ENCODE measurements around the gene B4GALT2. TPM values are rescaled to one million over a fixed set of nuclear protein-coding genes. Genes with fewer than 3 reads are reported as not detected.

Gene B4GALT2
- total RNA-seq, 2 donors from 2014 or later, result 34.8 to 63.9 TPM

DNA sequence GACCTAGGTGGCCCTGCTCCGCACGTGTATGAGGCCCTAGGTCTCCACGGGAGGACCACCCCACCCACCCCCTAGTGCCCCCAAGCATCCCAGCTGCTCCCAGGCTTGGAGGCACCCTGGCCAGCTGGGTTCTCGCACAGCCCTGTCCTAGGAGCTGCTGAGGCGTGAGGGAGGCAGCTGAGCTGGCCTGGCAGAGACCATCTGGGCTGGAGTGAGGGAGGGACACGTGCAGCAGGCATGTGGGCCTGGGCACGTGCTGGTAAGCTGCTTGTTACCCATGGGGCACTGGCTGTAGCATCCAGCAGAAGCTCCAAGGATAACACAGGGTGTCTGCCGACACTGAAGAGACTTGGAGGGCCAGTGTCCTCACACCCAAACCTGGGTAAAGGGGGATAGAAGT, 42.1 kb downstream of the B4GALT2 start:
- DNase-seq (ENCODE audit: low spot score), result no peak
- 96% methylated on average over 8 of the region's 8 CpGs for whole genome bisulfite sequencing
- intact Hi-C loops (cut with DNase I), result no loop called here

DNA sequence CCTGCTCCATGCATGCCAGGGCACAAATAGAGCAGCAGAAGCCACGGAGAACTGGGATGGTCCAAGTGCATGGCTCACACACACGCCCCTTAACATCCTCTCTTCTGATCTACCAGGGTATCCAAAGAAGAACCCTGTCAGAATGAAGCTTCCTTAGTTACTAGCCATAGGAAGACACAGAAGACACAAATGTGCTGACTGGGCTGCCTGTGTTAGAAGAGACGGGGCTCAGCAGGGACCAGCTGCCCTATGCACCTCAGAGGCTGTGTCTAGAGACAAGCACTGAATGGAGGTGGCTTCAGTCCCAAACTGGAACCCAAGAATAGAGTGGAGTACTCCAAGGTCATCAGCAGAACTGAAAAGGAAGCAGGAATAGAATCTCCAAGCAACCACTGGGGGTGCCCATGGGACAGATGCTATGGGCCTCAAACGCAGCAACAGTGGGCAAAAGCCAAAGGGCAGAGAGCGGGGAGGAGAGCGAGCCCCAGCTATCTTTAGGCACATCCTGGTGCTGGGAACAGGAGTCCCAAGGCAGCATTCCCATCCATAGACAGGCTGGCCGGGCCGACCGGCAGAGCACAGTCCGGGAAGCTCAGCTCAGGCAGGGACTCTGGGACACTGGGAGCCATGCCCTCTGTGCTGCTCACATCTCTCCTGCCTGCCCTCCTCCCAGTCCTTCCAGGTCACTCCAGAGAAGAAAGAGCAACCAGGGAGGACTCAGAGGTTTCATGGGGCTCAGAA, 42.7 kb downstream of the B4GALT2 start:
- Histone ChIP-seq H3K4me1 (replicated peaks) (no peaks in the 10 kb centered on the region), H3K27ac (no peak overlapping the region), H3K36me3 (no peaks in the 10 kb centered on the region), H3K9me3 (no peaks in the 10 kb centered on the region), H3K27me3 (replicated peaks; ENCODE audit: insufficient read depth) (no peaks in the 10 kb centered on the region), H3K4me3 (no peak overlapping the region)
- intact Hi-C loops (cut with DNase I), result no loop called here
- TF ChIP-seq POLR2AphosphoS5 (IDR thresholded peaks at IDR 0.05), result no peak
- TF ChIP-seq, protein P1, sequence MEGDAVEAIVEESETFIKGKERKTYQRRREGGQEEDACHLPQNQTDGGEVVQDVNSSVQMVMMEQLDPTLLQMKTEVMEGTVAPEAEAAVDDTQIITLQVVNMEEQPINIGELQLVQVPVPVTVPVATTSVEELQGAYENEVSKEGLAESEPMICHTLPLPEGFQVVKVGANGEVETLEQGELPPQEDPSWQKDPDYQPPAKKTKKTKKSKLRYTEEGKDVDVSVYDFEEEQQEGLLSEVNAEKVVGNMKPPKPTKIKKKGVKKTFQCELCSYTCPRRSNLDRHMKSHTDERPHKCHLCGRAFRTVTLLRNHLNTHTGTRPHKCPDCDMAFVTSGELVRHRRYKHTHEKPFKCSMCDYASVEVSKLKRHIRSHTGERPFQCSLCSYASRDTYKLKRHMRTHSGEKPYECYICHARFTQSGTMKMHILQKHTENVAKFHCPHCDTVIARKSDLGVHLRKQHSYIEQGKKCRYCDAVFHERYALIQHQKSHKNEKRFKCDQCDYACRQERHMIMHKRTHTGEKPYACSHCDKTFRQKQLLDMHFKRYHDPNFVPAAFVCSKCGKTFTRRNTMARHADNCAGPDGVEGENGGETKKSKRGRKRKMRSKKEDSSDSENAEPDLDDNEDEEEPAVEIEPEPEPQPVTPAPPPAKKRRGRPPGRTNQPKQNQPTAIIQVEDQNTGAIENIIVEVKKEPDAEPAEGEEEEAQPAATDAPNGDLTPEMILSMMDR (IDR thresholded peaks at IDR 0.05), result no peak
- no peak for TF ChIP-seq POLR2A (IDR thresholded peaks at IDR 0.05)
- DNase-seq (ENCODE audit: low spot score), result no peak
- 91% methylated on average over 10 of the region's 10 CpGs for WGBS

More for the DNA sequence above, 42.1 kb downstream of the B4GALT2 start:
- Histone ChIP-seq H3K4me1 (replicated peaks) (no peaks in the 10 kb centered on the region), H3K9me3 (no peaks in the 10 kb centered on the region), H3K27ac (no peak overlapping the region), H3K27me3 (replicated peaks; ENCODE audit: insufficient read depth) (no peaks in the 10 kb centered on the region), H3K36me3 (no peaks in the 10 kb centered on the region), H3K4me3 (no peak overlapping the region)
- TF ChIP-seq POLR2A (IDR thresholded peaks at IDR 0.05), result no peak
- TF ChIP-seq, protein P1 (IDR thresholded peaks at IDR 0.05), result no peak
- no peak for TF ChIP-seq POLR2AphosphoS5 (IDR thresholded peaks at IDR 0.05)

DNA sequence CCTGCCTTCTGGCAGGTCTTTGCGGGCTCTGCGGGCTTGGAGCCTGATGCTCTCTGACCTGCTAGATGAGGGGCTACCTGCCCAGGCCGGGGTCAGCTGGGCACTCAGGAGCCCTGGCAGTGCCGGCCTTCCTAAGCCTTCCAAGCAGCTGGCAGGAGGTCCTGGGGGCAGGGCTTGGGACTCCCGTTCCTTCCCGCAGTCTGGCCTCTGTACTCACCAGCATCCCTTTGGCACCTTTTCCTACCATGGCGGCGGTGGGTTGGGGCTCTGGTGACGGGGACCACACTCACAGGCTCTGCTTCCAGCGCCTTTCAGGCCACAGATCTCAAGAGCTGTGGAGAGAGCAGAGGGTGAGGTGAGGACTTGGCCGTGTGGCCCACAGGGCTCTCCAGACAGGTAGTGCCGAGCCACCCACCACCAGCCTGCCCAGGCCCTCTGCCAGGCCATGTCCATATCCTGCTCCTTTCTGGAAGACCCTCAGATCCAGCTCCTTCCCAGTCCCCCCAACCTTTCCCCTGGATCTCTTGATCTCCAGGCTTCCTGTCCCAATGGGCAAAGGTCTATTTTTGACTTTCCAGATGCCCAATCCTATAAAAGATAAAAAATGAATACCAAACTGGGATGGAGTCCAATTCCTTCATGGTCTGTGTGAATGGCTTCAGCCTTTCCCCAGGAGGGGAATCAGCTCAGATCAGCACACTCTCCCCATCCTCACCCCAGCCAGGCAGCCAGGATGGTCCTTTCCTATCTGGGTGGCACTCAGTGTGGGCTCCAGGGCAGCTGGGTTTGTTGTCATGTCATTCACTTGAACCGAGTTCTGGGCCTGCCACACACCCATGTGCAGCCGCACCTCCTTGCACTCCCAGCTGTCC, 45.3 kb downstream of the B4GALT2 start:
- 91% methylated on average over 14 of the region's 14 CpGs for WGBS
- DNase-seq (ENCODE audit: low spot score), result no peak
- Histone ChIP-seq H3K4me3 (no peak overlapping the region), H3K36me3 (no peaks in the 10 kb centered on the region), H3K4me1 (replicated peaks) (no peaks in the 10 kb centered on the region), H3K27me3 (replicated peaks; ENCODE audit: insufficient read depth) (no peaks in the 10 kb centered on the region), H3K27ac (no peak overlapping the region), H3K9me3 (no peaks in the 10 kb centered on the region)
- TF ChIP-seq POLR2A (IDR thresholded peaks at IDR 0.05) (no peak), POLR2AphosphoS5 (IDR thresholded peaks at IDR 0.05) (no peak)
- TF ChIP-seq, protein P1 (IDR thresholded peaks at IDR 0.05), result no peak
- intact Hi-C loops (cut with DNase I), result no loop called here

DNA sequence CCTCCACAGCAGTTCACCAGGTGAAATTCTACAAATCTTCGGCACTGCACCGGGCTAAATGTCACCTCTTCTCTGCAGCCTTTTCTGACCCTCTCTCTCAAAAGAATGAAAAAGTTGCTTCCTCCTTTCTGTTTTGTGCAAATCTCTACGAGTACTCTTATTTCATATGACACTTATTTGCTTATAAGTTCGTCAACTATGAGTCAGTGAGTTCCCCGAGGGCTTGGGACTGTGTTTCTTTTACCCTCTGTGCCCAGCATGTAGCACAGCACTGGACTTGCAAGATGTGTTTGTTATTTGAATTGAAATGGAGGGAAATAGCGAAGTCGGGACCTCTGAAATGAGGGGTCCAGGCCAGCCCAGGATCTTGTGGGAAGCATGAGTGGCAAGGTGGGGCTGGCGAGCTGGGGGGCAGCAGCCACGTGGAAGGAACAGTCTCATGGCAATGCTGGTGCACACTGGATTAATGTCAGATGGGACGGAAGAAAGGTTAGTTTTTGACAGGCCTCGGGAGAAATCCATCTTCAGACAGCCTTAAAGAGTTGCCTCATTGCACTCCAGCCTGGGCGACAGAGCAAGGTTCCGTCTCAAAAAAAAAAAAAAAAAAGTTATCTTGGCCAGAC, 46.0 kb downstream of the B4GALT2 start:
- H3K27ac ChIP-seq, result no peak overlapping the region

DNA sequence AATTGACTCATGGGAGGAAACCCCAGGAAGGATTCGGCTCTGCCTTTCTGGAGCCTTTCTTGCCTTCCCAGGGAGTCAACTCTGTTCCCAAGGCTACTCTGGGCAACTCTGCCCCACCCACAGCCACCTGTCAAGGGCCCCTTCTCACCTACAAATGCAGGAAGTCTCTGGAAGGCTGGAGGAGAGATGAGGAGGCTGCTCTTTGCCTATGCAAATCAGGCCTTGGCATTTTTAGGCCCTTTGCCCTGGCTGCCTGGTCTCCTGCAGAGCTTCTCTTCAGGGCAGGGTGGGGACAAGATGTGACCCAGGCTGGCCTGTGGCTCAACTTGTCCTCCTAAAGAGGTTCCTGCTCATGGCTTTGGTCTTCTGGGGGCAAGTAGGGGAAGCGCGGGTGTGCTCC, 46.8 kb downstream of the B4GALT2 start:
- no peak for TF ChIP-seq POLR2AphosphoS5 (IDR thresholded peaks at IDR 0.05)
- TF ChIP-seq POLR2A (IDR thresholded peaks at IDR 0.05), result no peak
- TF ChIP-seq, protein P1 (IDR thresholded peaks at IDR 0.05), result no peak
- 66% methylated on average over 3 of the region's 3 CpGs for WGBS
- intact Hi-C loops (cut with DNase I), result no loop called here
- Histone ChIP-seq H3K27ac (no peak overlapping the region), H3K36me3 (no peaks in the 10 kb centered on the region), H3K4me3 (no peak overlapping the region), H3K4me1 (replicated peaks) (no peaks in the 10 kb centered on the region), H3K27me3 (replicated peaks; ENCODE audit: insufficient read depth) (no peaks in the 10 kb centered on the region), H3K9me3 (no peaks in the 10 kb centered on the region)
- no peak for DNase-seq (ENCODE audit: low spot score)

More for the DNA sequence above, 46.0 kb downstream of the B4GALT2 start:
- 86% methylated on average over 13 of the region's 13 CpGs for WGBS
- Histone ChIP-seq H3K36me3 (no peaks in the 10 kb centered on the region), H3K4me3 (no peak overlapping the region), H3K27me3 (replicated peaks; ENCODE audit: insufficient read depth) (no peaks in the 10 kb centered on the region), H3K4me1 (replicated peaks) (no peaks in the 10 kb centered on the region), H3K9me3 (no peaks in the 10 kb centered on the region)
- DNase-seq (ENCODE audit: low spot score), result no peak
- intact Hi-C loops (cut with DNase I), result no loop called here
- no peak for TF ChIP-seq POLR2AphosphoS5 (IDR thresholded peaks at IDR 0.05)
- TF ChIP-seq POLR2A (IDR thresholded peaks at IDR 0.05), result no peak
